ENCODE data around the gene EPB41. TPM values are rescaled to one million over a fixed set of nuclear protein-coding genes. Genes with fewer than 3 reads are reported as not detected.

EPB41 gene
- total and polyA plus RNA-seq, 2 of the 4 experiments (the other 2 are of a cell fraction), result 4.6 to 10.0 TPM

GRCh38 chr1:29123887-29124365, 209.6 kb downstream of the EPB41 start, which contains the start of gene TMEM200B:
Gene TMEM200B, minus strand, starts transcription at chr1:29123903. Its CDS starts 2,075 bp downstream, at chr1:29121828.
- in situ Hi-C loops (cut with MboI; ENCODE audit: low sequenced_read_pairs), result no loop called here
- Histone ChIP-seq H3K4me1 (ENCODE audit: control insufficient read depth, insufficient read depth, low read length) (peaks cover 17% of the 10 kb centered on the region), H3K9me3 (ENCODE audit: control insufficient read depth, insufficient read depth, low read length) (no peaks in the 10 kb centered on the region), H2BK15ac (ENCODE audit: low read depth, low read length) (no peak within 1 kb of the TSS; the same call in 2 of the 3 replicates), H3K4me3 (ENCODE audit: insufficient read depth, low read depth, low read length) (peak within 1 kb of the TSS; percentile 54), H2BK5ac (ENCODE audit: low read depth, low read length, poor library complexity, severe bottlenecking) (peak within 1 kb of the TSS; percentile 61), H3K4me2 (ENCODE audit: low read depth, low read length) (peak within 1 kb of the TSS; percentile 93), H3K23ac (ENCODE audit: low read depth, low read length) (peak within 1 kb of the TSS; percentile 76), H3K56ac (ENCODE audit: extremely low read depth, insufficient read depth, low read length) (peak within 1 kb of the TSS; percentile 71), H3K27me3 (ENCODE audit: control insufficient read depth, insufficient read depth, low read length) (no peaks in the 10 kb centered on the region), H3K79me1 (ENCODE audit: low read depth in 1 of 2, low read length in 2 of 2) (peaks cover 0 to 13% of the 10 kb centered on the region in 2 experiments; a peak in 1 of 4 replicates), H3K36me3 (ENCODE audit: control insufficient read depth, insufficient read depth, low read length) (no peaks in the 10 kb centered on the region), H3K27ac (ENCODE audit: insufficient read depth, low read length) (peak within 1 kb of the TSS; percentile 81), H3K9ac (ENCODE audit: low read depth, low read length) (peak within 1 kb of the TSS; percentile 75), H4K5ac (ENCODE audit: low read depth, low read length) (peak within 1 kb of the TSS; percentile 80), H2AFZ (replicated peaks; ENCODE audit: low read length, poor library complexity) (peak within 1 kb of the TSS; percentile 97), H4K91ac (ENCODE audit: insufficient read depth, low read depth, low read length) (peak within 1 kb of the TSS; percentile 79), H2AK5ac (ENCODE audit: low read depth, low read length) (peak within 1 kb of the TSS; percentile 72; the same call in 1 of the 2 replicates), H2AK9ac (replicated peaks; ENCODE audit: low read depth, low read length, poor library complexity) (peak within 1 kb of the TSS; percentile 99), H3K18ac (ENCODE audit: low read depth, low read length) (peak within 1 kb of the TSS; percentile 55; the same call in 1 of the 2 replicates), H2BK20ac (ENCODE audit: low read depth, low read length) (no peak within 1 kb of the TSS), H3K14ac (replicated peaks; ENCODE audit: low read depth, low read length) (peak within 1 kb of the TSS; percentile 75), H2BK120ac (ENCODE audit: low read depth, low read length) (peak within 1 kb of the TSS; percentile 54), H4K8ac (ENCODE audit: low read depth in 2 of 2, low read length in 2 of 2) (peak within 1 kb of the TSS; percentile 81 to 84), H4K20me1 (ENCODE audit: insufficient read depth, low read length) (no peaks in the 10 kb centered on the region; the same call in 1 of the 2 replicates), H3K4ac (ENCODE audit: low read depth, low read length) (peak within 1 kb of the TSS; percentile 87), H3K9me1 (ENCODE audit: insufficient read depth, low read length) (no peaks in the 10 kb centered on the region; the same call in 1 of the 2 replicates)
- DNase-seq (no peak), ATAC-seq (ENCODE audit: low read depth) (peak; percentile 12)
- POLR2A ChIA-PET (ENCODE audit: unreplicated experiment), result interaction anchor here (0.8 kb wide), 1 partner anchor 239 kb away, joined by 3 read pairs; no protein-coding TSS in a partner anchor
- intact Hi-C loops (cut with micrococcal nuclease), result loop anchor here (1.0 to 5.0 kb wide), 5 partner anchors 23 to 242 kb away; partner anchors contain the start of gene SRSF4
- BruUV-seq (replicated peaks), result no TSS peak
- CTCF ChIA-PET, result interaction anchor here (0.5 to 1.0 kb wide), 5 partner anchors 13 to 478 kb away, joined by 3 to 4 read pairs (median 3); no protein-coding TSS in a partner anchor
- dilution Hi-C loops (cut with HindIII; ENCODE audit: low sequenced_read_pairs, unreplicated experiment), result no loop called here
- TF ChIP-seq POLR2A (IDR thresholded peaks at IDR 0.05; ENCODE audit: low read depth, low read length) (no peak), RAD21 (IDR thresholded peaks at IDR 0.05; ENCODE audit: low read length) (no peak), MXI1 (IDR thresholded peaks at IDR 0.05; ENCODE audit: borderline replicate concordance, low read depth, low read length) (no peak), CHD1 (IDR thresholded peaks at IDR 0.05; ENCODE audit: low read depth, low read length) (no peak), CTCF (conservative IDR thresholded peaks at IDR 0.05; ENCODE audit: low read depth, low read length) (no peak), MAFK (IDR thresholded peaks at IDR 0.05; ENCODE audit: low read depth, low read length) (no peak), FOS (IDR thresholded peaks at IDR 0.05; ENCODE audit: low read depth, low read length) (no peak), NFE2L2 (IDR thresholded peaks at IDR 0.05; ENCODE audit: low read depth, low read length) (no peak), SMC3 (IDR thresholded peaks at IDR 0.05; ENCODE audit: low read depth, low read length) (no peak), ELK1 (IDR thresholded peaks at IDR 0.05; ENCODE audit: borderline replicate concordance, low read depth, low read length) (no peak), RCOR1 (IDR thresholded peaks at IDR 0.05; ENCODE audit: insufficient replicate concordance, low read length) (no peak), MAZ (IDR thresholded peaks at IDR 0.05; ENCODE audit: borderline replicate concordance, low read depth, low read length) (no peak)
- WGBS, 2 experiments (ENCODE audit: extremely low coverage in 2 of 2, insufficient read length in 1 of 2), result 0% methylated on average over 1 of the region's 46 CpGs; no CpG with 5 or more reads in 1 of the 2 experiments

Data from IMR-90 (cell line).